MG63 (cell line): ENCODE measurements around the gene PLEKHM3. TPM values are rescaled to one million over a fixed set of nuclear protein-coding genes. Genes with fewer than 3 reads are reported as not detected.

Source experiments
- DNase-seq: peaks from one replicate; pipeline ENCODE4 v3.0.0-alpha.2; 2020
- H3K27me3 ChIP-seq: fragments of 250-450 bp; sonication (Bioruptor Pico); 2 replicates; pipeline ENCODE4 v1.5.1; 2020; ENCODE audit warnings: mild to moderate bottlenecking, moderate library complexity
- H3K36me3 ChIP-seq: fragments of 250-450 bp; sonication (Bioruptor Pico); 2 replicates; pipeline ENCODE4 v1.5.1; 2020; ENCODE audit warnings: mild to moderate bottlenecking, moderate library complexity
- H3K4me3 ChIP-seq: fragments of 250-450 bp; sonication (Bioruptor Pico); 2 replicates; pipeline ENCODE4 v1.5.1; 2020; ENCODE audit warnings: mild to moderate bottlenecking, moderate library complexity
- H3K9me3 ChIP-seq: fragments of 250-450 bp; sonication (Bioruptor Pico); 2 replicates; pipeline ENCODE4 v1.5.1; 2020; ENCODE audit warnings: mild to moderate bottlenecking, moderate library complexity
- total RNA-seq: library from RNA; depleted of rRNA; stranded (reverse); fragments of >200 nt; shearing (Covaris generic); gene quantifications from 2 replicates; pipeline ENCODE4 v1.2.3, GENCODE V29; 2014; ENCODE audit warnings: low replicate concordance

The PLEKHM3 gene
- total RNA-seq, 1 experiment from 2014 or later: 6.4 TPM

DNA sequence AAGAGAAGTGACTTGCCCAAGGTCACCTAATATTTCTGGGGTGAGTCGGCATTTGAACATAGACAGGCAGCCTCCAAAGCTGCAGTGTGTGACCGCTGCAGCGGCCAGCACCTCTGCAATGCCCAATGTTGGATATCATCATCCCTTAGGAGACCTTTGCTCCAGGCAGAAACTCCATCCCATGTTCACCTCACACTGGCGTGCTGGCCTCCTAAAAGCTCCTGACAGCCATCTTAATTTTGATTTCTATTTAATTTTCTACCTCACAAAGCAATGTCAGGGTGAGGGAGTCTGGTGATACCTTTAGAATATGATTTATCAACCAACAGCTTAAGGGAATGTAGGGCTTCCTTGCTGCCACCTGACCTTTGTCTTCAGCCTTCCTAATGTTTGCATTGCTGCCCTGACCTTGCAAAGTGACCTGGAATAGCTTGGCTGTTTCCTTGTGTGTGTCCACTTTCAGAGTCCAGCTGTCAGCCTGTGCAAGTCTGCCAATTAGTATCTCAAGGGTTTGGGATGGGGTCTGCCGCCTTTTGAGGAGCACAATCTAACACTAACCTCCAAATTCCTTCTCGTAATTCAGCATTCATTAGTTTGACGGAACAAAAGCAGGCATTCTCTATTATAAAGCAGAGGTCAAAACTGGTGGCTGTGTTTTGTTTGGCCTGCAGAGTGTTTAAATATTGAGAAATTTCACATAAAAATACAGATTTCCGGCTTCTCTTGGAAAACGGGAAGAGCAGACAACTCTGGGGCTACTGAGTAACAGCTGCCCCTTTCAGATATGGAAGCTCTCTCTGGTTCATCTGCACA lies 127.6 kb downstream of the PLEKHM3 start:
- DNase-seq: no peak
- H3K27me3 ChIP-seq: no peaks in the 10 kb centered on the region
- H3K36me3 ChIP-seq: no peaks in the 10 kb centered on the region
- H3K9me3 ChIP-seq: no peaks in the 10 kb centered on the region
- no peak overlapping the region for H3K4me3 ChIP-seq

DNA sequence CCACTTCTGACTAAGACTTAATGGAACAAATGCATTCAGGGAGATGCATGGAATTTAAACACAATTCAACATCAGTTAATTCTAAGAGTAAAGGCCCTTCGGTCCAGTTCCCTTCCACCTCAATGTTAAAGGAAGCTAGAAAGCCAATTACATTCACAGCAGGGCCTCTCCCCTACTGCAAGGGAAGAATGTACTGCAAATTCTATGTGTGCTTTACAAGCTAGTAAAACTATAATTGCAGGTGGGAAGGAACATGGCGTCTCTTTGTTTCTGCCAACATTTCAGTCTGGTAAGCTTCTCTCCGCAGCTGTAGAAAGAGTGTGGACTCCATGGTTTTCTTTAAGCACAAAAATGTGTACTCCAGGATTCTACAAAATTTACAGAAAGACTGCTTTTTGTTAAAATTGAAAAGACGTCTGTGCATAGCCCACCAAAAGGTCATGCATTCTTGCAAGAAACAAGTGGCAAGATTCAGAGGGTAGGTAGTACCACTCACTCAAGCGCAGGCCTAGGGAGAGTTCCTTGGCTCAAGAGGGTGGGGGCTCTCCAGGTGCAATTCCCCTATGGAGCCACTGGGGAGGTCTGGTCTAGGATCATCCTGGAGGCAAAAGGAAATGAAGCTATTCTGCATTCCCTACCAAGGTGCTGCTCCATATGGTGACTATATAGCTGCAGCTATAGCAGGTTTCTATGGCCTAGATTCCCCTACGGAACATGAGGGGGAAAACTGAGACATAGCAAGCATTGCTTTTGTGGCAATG lies 128.6 kb downstream of the PLEKHM3 start:
- no peaks in the 10 kb centered on the region for H3K36me3 ChIP-seq
- no peak for DNase-seq
- H3K4me3 ChIP-seq: no peak overlapping the region
- no peaks in the 10 kb centered on the region for H3K27me3 ChIP-seq
- no peaks in the 10 kb centered on the region for H3K9me3 ChIP-seq

DNA sequence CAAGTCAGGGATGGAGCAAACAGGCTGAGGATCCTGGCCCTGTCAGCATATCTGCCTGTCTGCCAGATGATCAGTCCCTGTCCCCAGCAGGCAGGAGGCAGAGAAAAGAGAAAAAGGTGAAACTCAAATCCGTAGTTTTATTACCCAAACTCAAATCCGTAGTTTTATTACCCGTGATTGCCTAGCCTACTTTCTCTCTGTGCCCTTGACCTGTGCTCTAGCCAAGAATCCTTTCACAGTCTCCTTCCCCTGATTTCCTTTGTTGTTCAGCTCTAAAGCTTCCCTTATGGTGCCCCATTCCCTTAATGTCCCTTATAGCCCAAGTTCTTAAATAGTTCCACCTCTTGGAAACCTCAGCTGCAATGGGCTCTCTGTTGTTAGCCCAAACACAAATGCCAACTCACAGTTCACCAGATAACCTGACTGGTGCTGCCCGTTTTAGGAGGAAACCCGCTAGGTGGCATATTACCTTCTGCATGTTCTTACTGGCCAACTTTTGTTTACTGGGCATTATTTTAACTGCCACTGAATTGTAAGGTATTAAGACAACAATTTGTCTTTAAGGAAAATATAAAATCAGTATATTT lies 130.0 kb downstream of the PLEKHM3 start:
- H3K36me3 ChIP-seq: no peaks in the 10 kb centered on the region
- DNase-seq: no peak
- no peaks in the 10 kb centered on the region for H3K27me3 ChIP-seq
- no peaks in the 10 kb centered on the region for H3K9me3 ChIP-seq
- no peak overlapping the region for H3K4me3 ChIP-seq

DNA sequence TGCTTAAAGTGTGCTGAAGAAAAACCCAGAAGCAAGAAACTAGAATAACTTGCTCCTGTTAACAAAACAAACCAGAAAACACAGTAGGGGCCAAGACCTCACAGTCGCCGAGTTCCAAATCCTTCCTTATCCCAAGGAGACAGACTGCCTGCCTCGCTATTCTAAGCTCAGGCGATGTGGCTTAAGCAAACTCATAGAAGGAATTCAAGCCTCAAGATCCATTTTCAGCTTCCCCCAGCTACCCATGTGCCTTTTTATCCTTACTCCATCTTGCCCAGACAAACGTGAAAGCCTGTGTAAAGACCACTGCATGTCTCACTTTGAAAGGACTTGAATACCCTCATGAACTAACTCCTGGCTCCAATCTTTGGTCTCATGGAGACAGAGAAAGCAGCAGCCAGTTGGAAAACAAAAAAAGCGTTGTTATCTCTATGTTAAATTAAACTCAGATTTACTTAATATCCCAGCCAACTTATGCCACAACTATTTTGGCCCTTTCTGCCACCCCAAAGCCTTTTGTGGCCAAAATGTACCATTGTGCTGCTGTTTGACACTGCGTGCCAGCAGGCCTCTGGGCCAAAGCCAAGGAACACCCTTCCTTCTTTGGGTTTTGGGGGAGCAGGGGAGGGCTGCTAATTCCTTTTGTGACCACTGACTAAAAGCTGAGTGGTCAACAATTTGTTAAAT lies 132.5 kb downstream of the PLEKHM3 start:
- Histone ChIP-seq H3K4me3 (no peak overlapping the region), H3K36me3 (no peaks in the 10 kb centered on the region), H3K27me3 (no peaks in the 10 kb centered on the region), H3K9me3 (no peaks in the 10 kb centered on the region)
- DNase-seq: peak; percentile 25

DNA sequence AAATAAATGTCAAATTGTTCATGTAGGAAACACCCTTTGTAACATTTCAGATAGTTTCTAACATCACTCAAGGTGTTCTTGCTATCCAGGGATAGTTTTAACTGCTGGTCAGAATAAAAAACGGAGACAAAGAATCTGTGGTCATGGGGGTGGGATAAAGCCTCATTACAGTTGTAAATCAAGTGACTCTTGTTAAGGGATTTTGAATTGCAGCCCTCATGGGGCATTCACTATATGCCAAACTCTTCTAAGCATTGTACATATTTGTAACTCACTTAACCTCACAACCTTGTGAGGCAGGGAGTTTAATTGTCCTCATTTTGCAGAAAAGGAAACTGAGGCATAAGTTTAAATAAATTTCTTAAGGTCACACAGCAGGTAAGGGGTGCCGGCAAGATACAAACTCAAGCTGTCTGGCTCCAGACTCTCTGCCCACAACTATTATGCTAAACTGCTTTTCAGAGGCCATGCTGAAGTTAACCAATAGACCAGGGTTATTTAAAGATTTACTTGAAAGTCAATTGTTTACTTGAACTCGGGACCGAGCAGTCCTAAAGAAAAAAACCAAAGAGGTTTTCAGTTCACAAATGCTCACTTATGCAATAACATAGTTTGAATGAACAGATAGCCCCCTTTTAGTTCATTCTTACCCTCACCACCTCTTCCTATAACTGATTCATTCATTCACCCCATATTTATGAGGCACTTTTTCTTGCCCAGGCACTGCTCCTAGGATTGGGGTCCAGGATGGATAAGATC lies 134.1 kb downstream of the PLEKHM3 start:
- DNase-seq: no peak
- Histone ChIP-seq H3K27me3 (no peaks in the 10 kb centered on the region), H3K9me3 (no peaks in the 10 kb centered on the region), H3K4me3 (no peak overlapping the region), H3K36me3 (no peaks in the 10 kb centered on the region)

DNA sequence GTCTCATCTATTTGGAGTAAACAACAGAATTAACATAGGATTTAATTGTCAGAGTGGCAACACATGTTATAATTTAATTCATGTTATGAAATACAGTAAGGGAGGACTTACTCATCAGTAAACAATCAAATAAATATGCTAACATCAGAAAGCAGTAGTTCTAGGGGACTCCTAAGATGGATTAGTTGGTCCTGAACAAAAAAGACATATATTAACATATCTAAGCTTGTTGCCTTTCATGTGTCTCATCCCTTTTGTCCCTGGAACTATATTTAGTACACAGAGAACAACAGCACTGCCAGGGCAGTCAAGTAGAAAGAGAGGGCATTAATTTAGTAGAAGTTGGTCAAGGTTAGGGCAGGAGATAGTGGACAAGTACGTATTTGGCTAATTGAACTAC lies 137.8 kb downstream of the PLEKHM3 start:
- Histone ChIP-seq H3K9me3 (no peaks in the 10 kb centered on the region), H3K36me3 (no peaks in the 10 kb centered on the region), H3K27me3 (no peaks in the 10 kb centered on the region), H3K4me3 (no peak overlapping the region)
- DNase-seq: no peak

DNA sequence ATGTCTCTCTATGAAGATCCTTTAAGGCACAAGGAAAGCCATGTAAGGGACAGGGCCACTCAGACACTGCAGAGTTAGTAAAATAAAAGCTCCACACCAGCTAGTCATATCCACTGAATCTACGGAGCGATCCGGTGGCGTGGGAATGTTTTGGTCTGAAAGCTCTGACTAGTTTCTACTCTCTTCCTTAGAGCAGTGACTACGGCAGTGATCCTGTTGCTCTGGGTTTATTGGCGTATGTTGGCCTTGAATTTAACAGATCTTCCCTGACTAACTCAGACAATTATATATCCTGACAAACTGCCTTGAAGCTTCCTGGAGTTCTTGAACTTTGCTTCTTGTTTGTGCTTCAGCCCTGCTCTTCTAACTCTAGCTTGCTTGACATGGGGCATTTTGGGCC lies 140.3 kb downstream of the PLEKHM3 start:
- no peaks in the 10 kb centered on the region for H3K36me3 ChIP-seq
- H3K27me3 ChIP-seq: no peaks in the 10 kb centered on the region
- H3K9me3 ChIP-seq: no peaks in the 10 kb centered on the region
- no peak for DNase-seq
- no peak overlapping the region for H3K4me3 ChIP-seq

DNA sequence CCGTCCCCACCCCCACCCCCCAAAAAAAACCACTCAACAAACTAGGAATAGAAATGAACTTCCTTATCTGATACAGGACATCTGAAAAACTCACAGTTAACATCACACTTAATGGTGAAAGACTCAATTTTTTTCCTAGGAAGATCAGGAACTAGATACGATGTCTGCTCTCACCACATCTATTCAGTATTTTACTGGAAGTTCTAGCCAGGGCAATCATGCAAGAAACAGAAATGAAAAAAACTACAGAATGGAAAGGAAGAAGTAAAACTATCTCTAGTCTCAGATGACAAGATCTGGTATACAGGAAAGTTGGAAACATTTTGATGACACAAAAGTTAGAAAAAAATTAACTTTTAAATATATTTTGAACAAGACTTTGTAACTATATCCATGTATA lies 141.2 kb downstream of the PLEKHM3 start:
- H3K36me3 ChIP-seq: no peaks in the 10 kb centered on the region
- no peak for DNase-seq
- H3K9me3 ChIP-seq: no peaks in the 10 kb centered on the region
- H3K27me3 ChIP-seq: no peaks in the 10 kb centered on the region
- H3K4me3 ChIP-seq: no peak overlapping the region

DNA sequence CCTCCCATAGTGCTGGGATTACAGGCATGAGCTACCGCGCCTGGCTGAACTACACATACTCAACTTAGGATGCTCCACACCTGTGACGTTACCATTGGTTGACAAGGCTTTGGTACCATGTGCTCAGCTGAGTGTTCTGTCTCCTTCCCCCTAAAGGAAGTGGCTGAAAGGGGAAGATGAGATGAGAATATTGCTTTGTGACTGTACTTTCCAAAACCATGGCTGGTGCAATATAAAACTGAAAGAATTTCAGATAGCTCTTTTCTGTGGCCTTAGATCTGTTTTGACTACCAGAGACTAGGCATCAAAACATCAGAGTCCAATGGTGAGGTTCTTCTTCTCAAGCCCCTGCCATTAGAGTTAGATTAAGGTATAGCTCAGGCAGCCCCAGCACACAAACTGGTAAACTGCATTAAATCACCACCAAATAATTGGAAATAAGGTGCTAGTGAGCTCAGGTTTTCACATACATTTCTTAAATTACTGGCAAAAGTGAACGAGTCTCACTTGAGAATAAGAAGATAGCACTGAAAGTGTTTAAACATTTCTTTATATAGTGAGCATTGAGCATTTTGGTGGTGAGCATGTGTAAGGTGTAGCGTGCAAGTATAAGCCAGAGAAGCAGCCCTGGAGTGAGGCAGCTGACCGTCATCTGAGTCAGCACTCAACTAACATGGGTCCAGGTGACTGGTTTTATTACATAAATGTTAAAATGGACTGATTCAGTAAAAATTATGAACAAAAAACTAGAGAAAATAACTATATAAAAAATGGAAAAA lies 142.1 kb downstream of the PLEKHM3 start:
- Histone ChIP-seq H3K36me3 (no peaks in the 10 kb centered on the region), H3K9me3 (no peaks in the 10 kb centered on the region), H3K4me3 (no peak overlapping the region), H3K27me3 (no peaks in the 10 kb centered on the region)
- no peak for DNase-seq

DNA sequence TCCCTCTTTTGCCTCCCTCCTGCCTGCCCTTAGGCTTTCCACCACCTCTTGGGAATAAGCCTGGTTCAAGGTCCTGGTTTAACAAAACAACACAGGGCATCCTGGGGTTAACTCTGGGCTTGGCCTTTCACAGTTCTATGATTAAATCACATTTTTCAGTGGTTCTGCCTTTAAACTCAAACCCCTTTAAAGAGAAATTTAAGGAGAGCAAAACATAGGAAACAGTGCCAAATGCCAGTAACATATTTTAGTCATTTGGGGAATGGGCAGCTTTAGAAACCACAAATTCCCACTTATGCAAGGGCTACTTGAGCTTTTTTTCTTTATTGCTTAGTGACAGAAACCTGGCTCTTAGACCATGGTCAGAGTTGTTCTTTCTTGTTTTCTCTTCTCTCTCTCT lies 143.4 kb downstream of the PLEKHM3 start:
- Histone ChIP-seq H3K36me3 (no peaks in the 10 kb centered on the region), H3K4me3 (no peak overlapping the region), H3K9me3 (no peaks in the 10 kb centered on the region), H3K27me3 (no peaks in the 10 kb centered on the region)
- no peak for DNase-seq

DNA sequence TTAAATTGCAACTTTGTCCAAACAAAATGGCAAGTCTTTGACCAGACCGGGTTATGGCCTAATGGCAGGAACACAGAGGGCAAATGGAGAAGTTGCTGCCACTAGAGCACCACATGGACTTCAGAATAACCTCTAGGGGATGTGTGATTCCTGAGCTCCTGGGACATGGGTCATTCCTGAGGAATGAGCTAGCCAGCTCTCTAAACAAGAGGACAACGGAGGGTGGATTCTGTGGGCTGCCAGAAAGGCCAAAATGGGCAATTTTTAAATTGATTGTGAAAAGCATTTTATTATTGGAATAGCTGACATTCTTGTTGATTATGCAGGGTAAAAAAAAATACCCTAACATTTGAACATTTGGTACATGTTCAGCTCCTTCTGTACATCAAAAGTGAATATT lies 145.8 kb downstream of the PLEKHM3 start:
- H3K36me3 ChIP-seq: no peaks in the 10 kb centered on the region
- no peaks in the 10 kb centered on the region for H3K27me3 ChIP-seq
- H3K9me3 ChIP-seq: no peaks in the 10 kb centered on the region
- DNase-seq: no peak
- no peak overlapping the region for H3K4me3 ChIP-seq

DNA sequence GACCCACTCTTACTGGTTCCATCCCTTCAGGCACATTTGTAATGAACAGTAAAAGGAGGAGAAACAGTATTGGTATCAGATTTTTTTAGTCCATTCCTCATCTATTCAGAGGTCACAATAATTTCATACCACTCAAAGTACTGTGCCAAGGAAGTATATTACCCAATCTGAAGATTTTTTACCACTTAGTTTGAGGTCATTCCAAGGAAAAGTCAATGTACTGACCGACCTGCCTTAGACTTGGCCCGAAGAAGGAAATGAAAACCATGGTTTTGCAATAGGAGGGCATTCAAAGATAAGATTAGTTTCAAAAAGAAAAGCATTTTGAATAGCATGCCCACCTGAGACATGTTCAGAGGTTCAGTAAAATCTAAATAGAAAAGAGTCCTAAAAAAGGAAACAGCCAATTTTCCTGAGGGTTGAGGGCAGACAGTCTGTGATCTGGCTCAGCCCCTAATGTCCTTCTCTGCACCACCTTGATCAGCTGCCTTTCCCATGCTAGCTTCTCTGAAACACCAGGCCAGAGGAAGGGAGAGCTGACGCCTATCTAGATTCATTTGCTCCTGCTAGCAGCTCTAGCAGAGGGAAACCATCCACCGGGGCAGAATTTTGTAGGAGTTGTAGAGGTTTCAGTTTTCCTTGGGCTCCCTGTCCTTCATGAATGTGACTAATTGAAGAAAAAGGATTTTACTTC lies 148.3 kb downstream of the PLEKHM3 start:
- H3K9me3 ChIP-seq: no peaks in the 10 kb centered on the region
- no peak for DNase-seq
- H3K27me3 ChIP-seq: no peaks in the 10 kb centered on the region
- H3K36me3 ChIP-seq: no peaks in the 10 kb centered on the region
- H3K4me3 ChIP-seq: no peak overlapping the region

DNA sequence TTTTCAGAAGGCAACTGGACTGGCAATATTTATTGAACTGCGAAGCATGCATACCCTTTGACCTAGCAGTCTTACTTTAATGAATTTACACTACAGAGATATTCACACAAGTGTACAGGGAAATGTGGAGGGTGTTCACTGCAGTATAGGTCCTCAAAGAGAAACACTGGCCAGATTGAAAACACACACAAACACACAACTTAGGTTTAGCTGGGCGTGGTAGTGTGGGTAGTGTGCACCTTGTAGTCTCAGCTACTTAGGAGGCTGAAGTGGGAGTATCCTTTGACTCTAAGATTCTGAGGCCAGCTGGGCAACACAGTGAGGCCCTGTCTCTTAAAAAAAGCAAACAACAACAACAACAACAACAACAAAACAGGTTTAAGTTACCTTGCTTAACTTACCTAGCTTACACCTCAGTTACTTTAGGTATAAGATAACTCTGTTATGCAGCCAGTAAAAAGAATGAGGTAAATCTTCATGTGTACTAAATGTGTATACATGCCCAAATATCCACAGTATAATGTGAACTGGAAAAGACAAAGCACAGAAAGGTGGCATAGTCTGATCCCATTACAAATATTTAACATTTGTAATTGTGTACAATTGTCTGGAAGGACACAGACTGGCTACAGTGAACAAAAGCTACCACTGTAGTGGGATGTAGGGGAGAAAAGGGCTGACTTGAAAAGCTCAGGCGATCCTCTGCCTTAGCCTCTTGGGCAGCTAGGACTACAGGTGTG lies 149.7 kb downstream of the PLEKHM3 start:
- Histone ChIP-seq H3K9me3 (no peaks in the 10 kb centered on the region), H3K4me3 (no peak overlapping the region), H3K36me3 (no peaks in the 10 kb centered on the region), H3K27me3 (no peaks in the 10 kb centered on the region)
- no peak for DNase-seq

DNA sequence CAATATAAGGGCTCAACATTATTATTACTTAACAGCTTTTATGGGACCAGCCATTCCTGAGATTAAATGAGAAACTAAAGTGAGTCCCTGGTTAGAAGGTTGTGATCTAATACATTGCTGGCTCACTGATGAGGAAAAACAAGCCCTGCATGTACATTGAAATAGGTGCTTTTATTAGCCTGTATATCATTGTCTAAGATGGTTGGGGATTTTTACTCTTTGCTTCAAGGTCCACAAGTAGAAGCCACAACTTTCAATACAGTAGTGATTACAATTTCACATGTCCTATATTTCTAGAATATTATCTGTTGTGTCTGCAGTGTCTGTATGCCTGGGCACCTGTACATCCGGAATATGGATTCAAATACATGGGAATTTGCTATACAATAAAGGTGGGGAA lies 151.5 kb downstream of the PLEKHM3 start:
- no peaks in the 10 kb centered on the region for H3K27me3 ChIP-seq
- no peaks in the 10 kb centered on the region for H3K9me3 ChIP-seq
- H3K36me3 ChIP-seq: no peaks in the 10 kb centered on the region
- no peak overlapping the region for H3K4me3 ChIP-seq
- no peak for DNase-seq

DNA sequence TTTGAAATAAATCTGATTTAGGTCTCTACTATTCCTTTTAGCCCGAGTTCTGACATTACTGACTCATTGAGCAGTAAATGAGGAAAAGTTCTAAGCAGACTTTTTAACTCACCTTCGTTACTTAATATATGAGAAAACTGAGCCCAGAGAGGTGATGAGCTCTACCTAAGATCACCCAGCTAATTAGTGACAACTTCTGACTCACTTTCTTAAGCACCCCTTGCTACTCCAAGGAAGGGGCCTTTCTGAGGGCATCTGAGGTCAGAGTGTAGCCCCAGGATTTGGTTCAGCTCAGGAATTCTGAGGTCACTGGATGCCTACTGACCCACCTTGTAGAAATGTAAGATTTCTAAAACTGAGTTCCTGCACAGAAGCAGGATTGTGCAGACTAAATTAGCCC lies 153.4 kb downstream of the PLEKHM3 start:
- Histone ChIP-seq H3K4me3 (no peak overlapping the region), H3K27me3 (no peaks in the 10 kb centered on the region), H3K9me3 (no peaks in the 10 kb centered on the region), H3K36me3 (no peaks in the 10 kb centered on the region)
- DNase-seq: no peak
